ENCODE data around the gene WEE1. TPM values are rescaled to one million over a fixed set of nuclear protein-coding genes. Genes with fewer than 3 reads are reported as not detected.

Gene WEE1
- total RNA-seq, 2 experiments from 2014 or later = 73.3 to 75.1 TPM

DNA sequence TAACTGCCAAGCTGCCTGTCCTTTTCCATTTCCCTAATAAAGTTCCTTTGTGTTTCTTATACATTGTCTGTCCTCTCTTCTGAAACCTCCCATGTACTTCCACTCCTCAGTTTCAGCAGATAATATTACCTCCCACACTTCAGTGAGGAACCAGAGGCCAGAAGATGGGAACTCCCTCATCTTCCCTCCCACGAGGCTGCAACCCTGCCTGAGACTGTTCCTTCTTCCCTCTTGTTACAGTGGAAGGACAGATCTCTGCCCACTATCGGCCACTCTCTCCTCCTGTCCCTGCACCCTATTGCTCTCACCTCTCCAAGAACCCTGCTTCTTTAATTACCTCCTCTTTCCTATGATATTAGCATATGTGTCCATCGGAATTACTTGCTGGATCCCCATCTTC, 52.3 kb downstream of the WEE1 start:
- ATAC-seq (no peak), DNase-seq (no peak)
- ChIA-PET CTCF (interaction anchor here (1.0 to 6.1 kb wide), 2 partner anchors 12 to 119 kb away, joined by 4 to 23 read pairs; no protein-coding TSS in a partner anchor), POLR2A (no interaction called here)
- no peak overlapping the region for H3K27ac Mint-ChIP-seq
- no peaks in the 10 kb centered on the region for H3K36me3 Mint-ChIP-seq (ENCODE audit: low read depth)
- no peak overlapping the region for H3K4me3 Mint-ChIP-seq
- peaks cover 15% of the 10 kb centered on the region for H3K27me3 Mint-ChIP-seq (ENCODE audit: low read depth)
- H3K9me3 Mint-ChIP-seq (ENCODE audit: insufficient read depth) = no peaks in the 10 kb centered on the region
- no peaks in the 10 kb centered on the region for H3K4me1 Mint-ChIP-seq (ENCODE audit: low read depth)

DNA sequence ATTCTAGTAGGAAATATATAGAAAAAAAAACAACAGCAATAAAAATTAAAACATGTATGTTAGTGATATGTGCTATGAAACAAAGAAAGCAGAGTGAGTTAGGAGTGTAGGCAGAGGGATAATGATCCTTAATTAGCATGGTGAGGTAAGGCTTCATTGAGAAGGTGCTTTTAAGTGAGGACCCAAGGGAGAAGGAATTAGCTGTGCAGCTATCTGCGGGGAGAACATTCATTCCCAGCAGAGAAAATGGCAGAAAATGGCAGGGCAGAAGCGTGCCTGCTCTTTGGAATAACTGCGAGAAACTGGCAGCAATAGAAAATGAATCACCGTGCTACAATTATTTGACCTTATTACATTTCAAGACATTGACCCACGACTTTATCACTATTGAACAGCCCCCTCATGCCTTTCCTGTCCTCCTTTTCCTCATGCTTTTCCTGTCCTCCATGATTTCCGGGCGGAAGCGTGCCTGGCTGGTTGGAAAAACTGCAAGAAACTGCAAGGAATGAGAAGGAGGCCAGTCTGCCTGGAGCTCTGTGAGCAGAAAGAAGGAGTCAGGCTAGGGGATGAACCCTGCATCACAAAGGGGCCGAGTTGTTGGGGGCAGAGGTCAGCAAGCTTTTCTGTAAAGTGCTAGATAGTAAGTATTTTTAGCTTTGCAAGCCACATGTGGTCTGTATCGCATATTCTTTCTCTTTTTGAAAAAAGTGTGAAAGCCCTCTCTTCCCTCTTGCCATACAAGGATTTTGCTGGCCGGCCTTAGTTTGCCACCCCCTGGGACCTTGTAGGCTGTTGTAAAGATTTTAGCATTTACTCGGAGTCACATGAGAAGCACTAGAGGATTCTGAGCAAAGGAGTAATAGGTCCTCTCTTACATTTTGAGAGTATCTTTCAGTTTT, 53.3 kb downstream of the WEE1 start:
- no peak overlapping the region for H3K4me3 Mint-ChIP-seq
- ATAC-seq (no peak), DNase-seq (no peak)
- no peaks in the 10 kb centered on the region for H3K4me1 Mint-ChIP-seq (ENCODE audit: low read depth)
- ChIA-PET CTCF (interaction anchor here (6.1 kb wide), 1 partner anchor 13 kb away, joined by 23 read pairs; no protein-coding TSS in a partner anchor), POLR2A (no interaction called here)
- no peaks in the 10 kb centered on the region for H3K9me3 Mint-ChIP-seq (ENCODE audit: insufficient read depth)
- no peaks in the 10 kb centered on the region for H3K36me3 Mint-ChIP-seq (ENCODE audit: low read depth)
- peaks cover 15% of the 10 kb centered on the region for H3K27me3 Mint-ChIP-seq (ENCODE audit: low read depth)
- H3K27ac Mint-ChIP-seq = no peak overlapping the region

DNA sequence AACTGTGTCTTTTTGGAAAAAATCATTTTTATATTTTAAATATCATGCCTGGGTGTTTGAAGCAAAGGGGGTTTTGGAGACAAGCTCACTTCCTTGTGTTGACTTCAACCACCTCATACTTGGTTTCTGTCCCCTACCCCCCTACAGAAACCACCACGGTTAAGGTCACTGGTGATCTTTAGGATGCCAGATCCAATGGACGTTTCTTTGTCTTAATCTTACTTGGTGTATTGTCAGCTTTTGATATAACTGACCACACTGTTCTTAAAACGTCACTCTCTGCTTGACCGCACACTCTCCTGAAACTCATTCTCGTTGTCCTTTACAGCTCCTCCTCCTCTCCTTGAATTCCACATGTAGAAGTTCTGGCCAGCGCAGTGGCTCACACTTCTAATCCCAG, 55.6 kb downstream of the WEE1 start:
- ATAC-seq (no peak), DNase-seq (no peak)
- Mint-ChIP-seq H3K4me3 (no peak overlapping the region), H3K27me3 (ENCODE audit: low read depth) (peaks cover 15% of the 10 kb centered on the region), H3K36me3 (ENCODE audit: low read depth) (no peaks in the 10 kb centered on the region), H3K9me3 (ENCODE audit: insufficient read depth) (no peaks in the 10 kb centered on the region), H3K27ac (no peak overlapping the region), H3K4me1 (ENCODE audit: low read depth) (no peaks in the 10 kb centered on the region)
- ChIA-PET CTCF (interaction anchor here (0.8 to 1.3 kb wide), 3 partner anchors 16 to 118 kb away, joined by 3 to 6 read pairs (median 4); no protein-coding TSS in a partner anchor), POLR2A (interaction anchor here (1.6 kb wide), 1 partner anchor 16 kb away, joined by 5 read pairs; no protein-coding TSS in a partner anchor)

GRCh38 chr11:9633679-9634078, 60.2 kb downstream of the WEE1 start:
- peaks cover 5% of the 10 kb centered on the region for H3K27me3 Mint-ChIP-seq (ENCODE audit: low read depth)
- no peaks in the 10 kb centered on the region for H3K36me3 Mint-ChIP-seq (ENCODE audit: low read depth)
- POLR2A ChIA-PET = no interaction called here
- DNase-seq (no peak), ATAC-seq (no peak)
- no peaks in the 10 kb centered on the region for H3K4me1 Mint-ChIP-seq (ENCODE audit: low read depth)
- H3K9me3 Mint-ChIP-seq (ENCODE audit: insufficient read depth) = no peaks in the 10 kb centered on the region
- H3K4me3 Mint-ChIP-seq = no peak overlapping the region
- H3K27ac Mint-ChIP-seq = no peak overlapping the region
- CTCF ChIA-PET = interaction anchor here (0.7 to 1.0 kb wide), 2 partner anchors 98 to 115 kb away, joined by 3 read pairs; no protein-coding TSS in a partner anchor

DNA sequence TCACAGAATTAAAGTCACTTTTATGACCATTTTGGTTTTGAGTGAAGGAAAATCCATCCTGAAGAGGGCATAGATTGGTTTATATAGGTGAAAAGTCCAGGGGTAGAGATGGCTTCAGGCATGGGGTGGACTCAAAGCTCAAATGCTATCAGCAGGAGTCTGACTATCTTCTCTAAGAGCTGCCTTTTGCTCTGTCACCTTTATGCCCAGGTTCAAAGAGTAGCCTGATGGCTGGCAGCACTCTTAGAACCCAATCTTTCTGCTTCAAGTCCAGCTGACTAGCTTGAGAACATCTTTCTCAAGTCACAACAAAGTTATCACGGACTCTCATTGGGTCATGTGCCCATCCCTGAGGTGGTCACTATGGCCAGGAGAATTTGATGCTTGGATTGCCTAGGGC, 63.2 kb downstream of the WEE1 start:
- ChIA-PET CTCF (interaction anchor here (1.2 kb wide), 1 partner anchor 24 kb away, joined by 4 read pairs; no protein-coding TSS in a partner anchor), POLR2A (interaction anchor here (0.6 kb wide), 1 partner anchor 100 kb away, joined by 3 read pairs; no protein-coding TSS in a partner anchor)
- no peak overlapping the region for H3K27ac Mint-ChIP-seq
- H3K4me3 Mint-ChIP-seq = no peak overlapping the region
- ATAC-seq = no peak
- no peaks in the 10 kb centered on the region for H3K9me3 Mint-ChIP-seq (ENCODE audit: insufficient read depth)
- H3K4me1 Mint-ChIP-seq (ENCODE audit: low read depth) = peaks cover 3% of the 10 kb centered on the region
- H3K36me3 Mint-ChIP-seq (ENCODE audit: low read depth) = no peaks in the 10 kb centered on the region
- DNase-seq = no peak
- peaks cover 10% of the 10 kb centered on the region for H3K27me3 Mint-ChIP-seq (ENCODE audit: low read depth)

DNA sequence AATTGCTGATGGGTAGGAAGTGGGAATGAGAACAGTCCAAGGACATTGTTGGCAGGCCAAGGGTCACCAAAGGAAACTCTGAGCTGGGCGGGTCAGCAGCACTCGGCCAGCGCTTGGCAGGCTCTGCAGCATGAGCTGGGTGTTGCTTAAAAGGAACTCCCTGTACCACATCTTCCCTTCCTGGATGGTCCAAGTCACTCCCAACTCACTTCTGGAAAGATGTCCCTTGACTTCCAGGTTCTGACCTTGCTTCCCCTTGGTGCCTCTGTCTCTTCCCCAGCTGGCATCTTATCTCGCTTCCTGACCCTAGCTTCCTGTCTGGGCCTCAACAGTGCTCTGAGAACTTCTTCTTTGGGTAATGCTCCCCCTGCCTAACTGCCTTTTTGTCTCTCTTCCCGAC, 65.6 kb downstream of the WEE1 start:
- Mint-ChIP-seq H3K4me3 (no peak overlapping the region), H3K27ac (no peak overlapping the region), H3K9me3 (ENCODE audit: insufficient read depth) (no peaks in the 10 kb centered on the region), H3K27me3 (ENCODE audit: low read depth) (peaks cover 7% of the 10 kb centered on the region), H3K4me1 (ENCODE audit: low read depth) (peaks cover 3% of the 10 kb centered on the region), H3K36me3 (ENCODE audit: low read depth) (no peaks in the 10 kb centered on the region)
- ChIA-PET CTCF (interaction anchor here (0.8 kb wide), 1 partner anchor 11 kb away, joined by 3 read pairs; no protein-coding TSS in a partner anchor), POLR2A (no interaction called here)
- DNase-seq (no peak), ATAC-seq (no peak)

Other genes with a start within 250 kb of the WEE1 start
- gene IPO7, start 189.0 kb upstream of the WEE1 start, total RNA-seq = 100 to 1,000 TPM; 110 to 111 TPM
- 10 to 100 TPM; 31.4 to 33.7 TPM for gene ZNF143, start 112.7 kb upstream of the WEE1 start, total RNA-seq
- gene SWAP70, start 90.4 kb downstream of the WEE1 start, total RNA-seq = 10 to 100 TPM; 11.5 to 13.3 TPM

Data from activated CD8-positive, alpha-beta T cell treated with anti-CD3 and anti-CD28 coated beads, Interleukin-2, amount 10 ng/mL, durations not matched to agents 7 days and 5 days (primary cell).